GM12878 (cell line): ENCODE measurements around the gene XRRA1. TPM values are rescaled to one million over a fixed set of nuclear protein-coding genes. Genes with fewer than 3 reads are reported as not detected.

Experiments
- ATAC-seq: fragments of 200-7000 bp; cut with Tn5 transposase; 3 replicates; pipeline ENCODE4 v1.9.1; 2020; ENCODE audit warnings: mild to moderate bottlenecking, moderate library complexity
- BruUV-seq: library from RNA; stranded (reverse); fragments of 400-500 nt; replicated peaks from 2 replicates; lab custom pipeline; 2021; lab: Mats Ljungman, UMichigan
- CTCF ChIA-PET: fragments of 300-600 bp; sonication (Branson Sonifier 250); formaldehyde crosslinking; extraction: SDS; loops from one replicate; lab custom pipeline; 2021; ENCODE audit warnings: inconsistent platforms; lab: Yijun Ruan, JAX
- POLR2A ChIA-PET: fragments of 350-600 bp; formaldehyde crosslinking; extraction: SDS; loops from one replicate; lab custom pipeline; 2021; ENCODE audit warnings: inconsistent platforms; lab: Charles Lee
- RAD21 ChIA-PET: fragments of 300-600 bp; sonication (Branson Sonifier 250); formaldehyde crosslinking; loops from one replicate; lab custom pipeline; 2023; ENCODE audit warnings: antibody characterized with exemption; ENCODE audit not compliant: unreplicated experiment; lab: Charles Lee
- SMC1A ChIA-PET: fragments of 300-600 bp; sonication (Branson Sonifier 250); formaldehyde crosslinking; loops from one replicate; lab custom pipeline; 2023; ENCODE audit not compliant: unreplicated experiment, uncharacterized antibody; lab: Charles Lee
- DNase-seq: peaks from one replicate; pipeline ENCODE4 v3.0.0-alpha.2; 2011; ENCODE audit warnings: low read depth, low spot score
- FAIRE-seq: peaks from 3 replicates; lab custom pipeline; 2011; peaks lifted over from hg19 to GRCh38; lab: Jason Lieb, UNC
- H2AFZ ChIP-seq: 2 replicates; pipeline ENCODE4 v1.6.0; 2011; ENCODE audit warnings: low read depth, low read length, control low read depth; ENCODE audit not compliant: control insufficient read depth
- H3K27ac ChIP-seq: 2 replicates; pipeline ENCODE4 v1.5.1; 2011; ENCODE audit warnings: control low read depth; ENCODE audit not compliant: control insufficient read depth, insufficient read depth
- H3K27me3 ChIP-seq, 2 experiments: replicated peaks in 1 of 2; 2 replicates each; pipeline versions ENCODE4 v1.6.0 to v1.6.1; 2011; ENCODE audit warnings: low read length in 1 of 2; ENCODE audit not compliant: control insufficient read depth in 2 of 2, insufficient read depth in 2 of 2
- H3K36me3 ChIP-seq, 2 experiments: 2 replicates each; pipeline ENCODE4 v1.5.1; 2011; ENCODE audit warnings: low read length in 1 of 2; ENCODE audit not compliant: control insufficient read depth in 2 of 2, insufficient read depth in 2 of 2
- H3K4me1 ChIP-seq: 2 replicates; pipeline ENCODE4 v1.6.1; 2011; ENCODE audit warnings: mild to moderate bottlenecking, low read length, moderate library complexity, mixed read lengths; ENCODE audit not compliant: control insufficient read depth, insufficient read depth
- H3K4me2 ChIP-seq: 2 replicates; pipeline ENCODE4 v1.6.0; 2011; ENCODE audit warnings: control low read depth; ENCODE audit not compliant: control insufficient read depth, insufficient read depth
- H3K4me3 ChIP-seq: fragments of 200-600 bp; sonication (generic); 2 replicates; pipeline ENCODE4 v1.5.1; 2016
- H3K79me2 ChIP-seq: 2 replicates; pipeline ENCODE4 v1.6.0; 2011; ENCODE audit warnings: low read length; ENCODE audit not compliant: control insufficient read depth, insufficient read depth
- H3K9ac ChIP-seq: 2 replicates; pipeline ENCODE4 v1.8.0; 2011; ENCODE audit warnings: low read length, control low read depth, mixed read lengths; ENCODE audit not compliant: control insufficient read depth, insufficient read depth
- H3K9me3 ChIP-seq: replicated peaks from 3 replicates; pipeline ENCODE4 v1.5.1; 2011; ENCODE audit warnings: mild to moderate bottlenecking, low read length; ENCODE audit not compliant: control insufficient read depth, insufficient read depth
- H4K20me1 ChIP-seq: 2 replicates; pipeline ENCODE4 v1.6.0; 2011; ENCODE audit not compliant: control insufficient read depth, insufficient read depth
- ASH2L ChIP-seq: fragments of 300-600, 200-600 bp; sonication (generic); IDR thresholded peaks from 2 replicates; pipeline ENCODE4 v1.6.1; 2017; ENCODE audit warnings: low read depth, mild to moderate bottlenecking, borderline replicate concordance
- BRCA1 ChIP-seq: IDR thresholded peaks from 2 replicates; pipeline ENCODE4 v1.6.1; 2011; ENCODE audit warnings: low read depth, low read length, improper control_type of control experiment
- EED ChIP-seq: sonication (generic); IDR thresholded peaks from 2 replicates; pipeline ENCODE4 v1.6.1; 2016; ENCODE audit warnings: antibody characterized with exemption, low read depth
- GABPA ChIP-seq: IDR thresholded peaks from 2 replicates; pipeline ENCODE4 v1.6.1; 2014; ENCODE audit warnings: antibody characterized with exemption, low read depth, mild to moderate bottlenecking, inconsistent platforms
- IRF4 ChIP-seq: IDR thresholded peaks from 2 replicates; pipeline ENCODE4 v1.6.1; 2011; ENCODE audit warnings: low read depth, low read length
- LARP7 ChIP-seq: fragments of 450-650 bp; IDR thresholded peaks from 2 replicates; pipeline ENCODE4 v1.6.1; 2017; ENCODE audit warnings: mild to moderate bottlenecking
- MXI1 ChIP-seq: fragments of 150-350 bp; IDR thresholded peaks from 2 replicates; pipeline ENCODE4 v1.6.1; 2011; ENCODE audit warnings: low read depth, mild to moderate bottlenecking, inconsistent platforms, low read length, improper control_type of control experiment
- PAX8 ChIP-seq: fragments of 450-650 bp; IDR thresholded peaks from 2 replicates; pipeline ENCODE4 v1.6.1; 2017; ENCODE audit warnings: mild to moderate bottlenecking, moderate library complexity
- RUNX3 ChIP-seq: IDR thresholded peaks from 2 replicates; pipeline ENCODE4 v1.6.1; 2012; ENCODE audit warnings: low read length, inconsistent platforms
- STAT3 ChIP-seq: IDR thresholded peaks from 2 replicates; pipeline ENCODE4 v1.6.1; 2011; ENCODE audit warnings: low read depth, low read length, improper control_type of control experiment
- SUPT20H ChIP-seq: IDR thresholded peaks from 2 replicates; pipeline ENCODE4 v1.6.1; 2011; ENCODE audit warnings: low read depth, mild to moderate bottlenecking, low read length, moderate library complexity, borderline replicate concordance; ENCODE audit not compliant: control insufficient read depth
- TCF3 ChIP-seq: IDR thresholded peaks from 2 replicates; pipeline ENCODE4 v1.6.1; 2012; ENCODE audit warnings: low read depth, mild to moderate bottlenecking, low read length, borderline replicate concordance; ENCODE audit not compliant: insufficient read depth
- ZZZ3 ChIP-seq: IDR thresholded peaks from 2 replicates; pipeline ENCODE4 v1.6.1; 2011; ENCODE audit warnings: low read depth; ENCODE audit not compliant: control insufficient read depth, insufficient read length
- WGBS: methylation state at CpG from one replicate; pipeline ENCODE4 v1.1.6; 2016; ENCODE audit warnings: low lambda C conversion rate; ENCODE audit not compliant: insufficient replicate concordance, insufficient coverage; ENCODE audit errors: missing lambda C conversion rate; 5-methylcytosine and 5-hydroxymethylcytosine counted together
- in situ Hi-C: fragments of 300-500 bp; cut with MboI; formaldehyde crosslinking; loops from 9 replicates; pipeline ENCODE4 v1.14.3; 2018; ENCODE audit warnings: mixed read lengths
- intact Hi-C: fragments of 100-400 bp; cut with micrococcal nuclease; formaldehyde crosslinking; loops from one replicate; pipeline ENCODE4 v1.14.2; 2022; ENCODE audit not compliant: unreplicated experiment
- polyA plus RNA-seq, 11 experiments: library from polyadenylated mRNA; depleted of rRNA in 4 of 11; unstranded in 6 of 11; stranded (reverse) in 5 of 11; fragments of >200 nt; fragmentation: Nextera tagmentation in 4 of 11; fragmentation: Illumina TruSeq in 1 of 11; extraction: Ambion mirVana in 4 of 11; extraction: Trizol in 1 of 11; gene quantifications; 1 replicate in 1 of 11; 2 replicates in 10 of 11; pipeline versions ENCODE4 v1.2.1 to v1.2.3, GENCODE V29; 2011 to 2016; ENCODE audit warnings: inconsistent platforms in 2 of 11, missing spikeins in 2 of 11, low read depth in 1 of 11
- total RNA-seq, 4 experiments: library from RNA; depleted of rRNA in 3 of 4; stranded (reverse); fragments of >200 nt in 3 of 4; fragmentation: Illumina TruSeq in 1 of 4; extraction: Trizol in 1 of 4; gene quantifications; 2 replicates each; pipeline versions ENCODE4 v1.2.1 to v1.2.3, GENCODE V29; 2013 to 2021

XRRA1 gene
- total and polyA plus RNA-seq, 10 of the 15 experiments (the other 5 are each of a cell fraction or from before 2014, with no cell fraction given) = 2.5 to 8.8 (median 4.6) TPM

GRCh38 chr11:74838188-74838587 is 110.7 kb downstream of the XRRA1 start:
- no peak overlapping the region for H3K4me3 ChIP-seq
- H3K4me2 ChIP-seq = no peak overlapping the region
- ChIA-PET POLR2A (no interaction called here), RAD21 (no interaction called here), SMC1A (interaction anchor here (1.3 to 1.4 kb wide), 2 partner anchors 87 to 136 kb away, joined by 3 to 4 read pairs; no protein-coding TSS in a partner anchor), CTCF (no interaction called here)
- 100% methylated on average over 1 of the region's 1 CpG for WGBS
- TF ChIP-seq IRF4 (no peak), ZZZ3 (no peak), PAX8 (no peak), RUNX3 (peak; percentile 73)
- no peaks in the 10 kb centered on the region for H3K9me3 ChIP-seq
- no peaks in the 10 kb centered on the region for H3K4me1 ChIP-seq
- intact Hi-C loops (no loop called here), in situ Hi-C loops (no loop called here)
- no peaks in the 10 kb centered on the region for H3K79me2 ChIP-seq
- BruUV-seq = no TSS peak
- peaks cover 13 to 30% of the 10 kb centered on the region in 2 experiments; a peak in 3 of 4 replicates for H3K36me3 ChIP-seq
- no peaks in the 10 kb centered on the region for H3K27me3 ChIP-seq
- H2AFZ ChIP-seq = no peak overlapping the region
- ATAC-seq (no peak), DNase-seq (no peak), FAIRE-seq (no peak)
- H4K20me1 ChIP-seq = no peaks in the 10 kb centered on the region
- H3K27ac ChIP-seq = no peak overlapping the region
- H3K9ac ChIP-seq = no peak overlapping the region

- in situ Hi-C loops = no loop called here
- ChIA-PET POLR2A (no interaction called here), SMC1A (interaction anchor here (1.3 kb wide), 1 partner anchor 86 kb away, joined by 3 read pairs; no protein-coding TSS in a partner anchor), RAD21 (no interaction called here), CTCF (no interaction called here)
- Histone ChIP-seq H3K4me1 (no peaks in the 10 kb centered on the region), H3K27ac (no peak overlapping the region), H3K4me2 (no peak overlapping the region), H2AFZ (no peak overlapping the region), H3K4me3 (no peak overlapping the region), H4K20me1 (no peaks in the 10 kb centered on the region), H3K36me3 (peaks cover 12 to 28% of the 10 kb centered on the region in 2 experiments; a peak in 3 of 4 replicates), H3K27me3 (no peaks in the 10 kb centered on the region), H3K79me2 (no peaks in the 10 kb centered on the region), H3K9ac (no peak overlapping the region), H3K9me3 (no peaks in the 10 kb centered on the region)
- TF ChIP-seq STAT3 (no peak), MXI1 (no peak), RUNX3 (no peak), EED (no peak), GABPA (no peak), BRCA1 (no peak), LARP7 (no peak), TCF3 (no peak), ASH2L (no peak), SUPT20H (no peak)
- no peak for FAIRE-seq
- BruUV-seq = no TSS peak
- no peak for ATAC-seq
- WGBS = 100% methylated on average over 1 of the region's 1 CpG
- no peak for DNase-seq
- intact Hi-C loops = no loop called here
These were observed 111.7 kb downstream of the XRRA1 start for GRCh38 chr11:74837191-74837590.
